GM19467 (cell line): ENCODE data around the gene TRPV6.

Experiments used
- ATAC-seq: cut with Tn5 transposase; IDR thresholded peaks from one replicate; pipeline ENCODE4 v1.9.1; 2021; ENCODE audit warnings: mild to moderate bottlenecking, moderate library complexity; ENCODE audit not compliant: unreplicated experiment

The TRPV6 gene

DNA sequence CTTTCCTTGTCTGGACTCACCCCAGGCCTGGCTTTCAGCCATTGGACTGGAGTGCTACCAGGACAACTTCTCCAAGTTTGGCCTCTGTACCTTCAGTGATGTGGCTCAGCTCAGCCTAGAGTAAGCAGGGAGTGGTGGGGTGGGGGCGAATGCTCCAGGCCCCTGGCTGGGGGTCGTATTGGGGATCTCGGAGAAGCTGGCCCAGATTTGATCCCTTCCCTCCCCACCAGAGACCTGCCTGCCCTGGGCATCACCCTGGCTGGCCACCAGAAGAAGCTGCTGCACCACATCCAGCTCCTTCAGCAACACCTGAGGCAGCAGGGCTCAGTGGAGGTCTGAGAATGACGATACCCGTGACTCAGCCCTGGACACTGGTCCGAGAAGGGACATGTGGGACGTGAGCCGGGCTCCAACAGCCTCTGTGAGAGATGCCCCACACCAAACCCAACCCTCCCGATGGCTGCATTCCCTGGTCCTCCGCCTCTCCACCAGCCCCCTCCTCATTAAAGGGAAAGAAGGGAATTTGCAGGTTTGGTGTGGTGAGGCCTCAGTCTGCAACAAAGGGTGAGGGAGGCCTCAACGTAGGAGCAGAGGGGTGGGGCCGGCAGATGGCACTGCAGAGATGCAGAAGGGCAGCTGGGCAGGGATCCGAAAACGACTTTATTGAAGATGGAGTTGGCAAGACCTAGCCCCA lies 14.8 kb downstream of the TRPV6 start:
- ATAC-seq, result no peak

DNA sequence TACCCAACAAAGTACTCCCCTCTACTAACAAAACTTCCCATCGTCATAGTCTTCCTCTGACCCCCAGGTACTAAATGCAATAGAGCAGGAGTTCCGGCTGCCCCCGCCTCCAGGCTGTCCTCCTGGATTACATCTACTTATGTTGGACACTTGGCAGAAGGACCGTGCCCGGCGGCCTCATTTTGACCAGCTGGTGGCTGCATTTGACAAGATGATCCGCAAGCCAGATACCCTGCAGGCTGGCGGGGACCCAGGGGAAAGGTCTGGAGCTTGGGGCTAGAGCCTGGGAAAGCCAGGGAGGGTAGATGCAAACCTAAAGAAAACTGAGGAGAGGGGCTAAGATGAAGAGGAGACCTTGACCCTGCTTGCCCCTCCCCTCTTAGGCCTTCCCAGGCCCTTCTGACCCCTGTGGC lies 15.4 kb downstream of the TRPV6 start:
- ATAC-seq, result no peak

GRCh38 chr7:142869434-142869833 lies 16.1 kb downstream of the TRPV6 start:
- no peak for ATAC-seq

DNA sequence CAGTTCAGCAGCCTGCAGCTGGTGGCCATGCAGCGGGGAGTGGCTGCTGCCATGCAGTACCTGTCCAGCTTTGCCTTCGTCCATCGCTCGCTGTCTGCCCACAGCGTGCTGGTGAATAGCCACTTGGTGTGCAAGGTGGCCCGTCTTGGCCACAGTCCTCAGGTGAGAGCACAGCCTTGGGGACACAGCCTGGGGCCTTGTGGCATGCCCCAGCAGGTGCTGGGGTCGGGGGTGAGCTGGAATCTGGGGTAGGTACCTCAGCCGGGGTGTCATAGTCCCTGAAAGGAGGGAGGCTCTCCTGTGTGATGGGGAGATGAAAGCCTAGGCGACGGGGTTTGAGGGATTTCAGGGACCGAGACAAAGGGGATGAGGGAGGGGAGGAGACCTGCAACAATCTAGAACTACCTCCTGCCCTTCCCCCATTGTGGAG lies 16.5 kb downstream of the TRPV6 start:
- no peak for ATAC-seq

DNA sequence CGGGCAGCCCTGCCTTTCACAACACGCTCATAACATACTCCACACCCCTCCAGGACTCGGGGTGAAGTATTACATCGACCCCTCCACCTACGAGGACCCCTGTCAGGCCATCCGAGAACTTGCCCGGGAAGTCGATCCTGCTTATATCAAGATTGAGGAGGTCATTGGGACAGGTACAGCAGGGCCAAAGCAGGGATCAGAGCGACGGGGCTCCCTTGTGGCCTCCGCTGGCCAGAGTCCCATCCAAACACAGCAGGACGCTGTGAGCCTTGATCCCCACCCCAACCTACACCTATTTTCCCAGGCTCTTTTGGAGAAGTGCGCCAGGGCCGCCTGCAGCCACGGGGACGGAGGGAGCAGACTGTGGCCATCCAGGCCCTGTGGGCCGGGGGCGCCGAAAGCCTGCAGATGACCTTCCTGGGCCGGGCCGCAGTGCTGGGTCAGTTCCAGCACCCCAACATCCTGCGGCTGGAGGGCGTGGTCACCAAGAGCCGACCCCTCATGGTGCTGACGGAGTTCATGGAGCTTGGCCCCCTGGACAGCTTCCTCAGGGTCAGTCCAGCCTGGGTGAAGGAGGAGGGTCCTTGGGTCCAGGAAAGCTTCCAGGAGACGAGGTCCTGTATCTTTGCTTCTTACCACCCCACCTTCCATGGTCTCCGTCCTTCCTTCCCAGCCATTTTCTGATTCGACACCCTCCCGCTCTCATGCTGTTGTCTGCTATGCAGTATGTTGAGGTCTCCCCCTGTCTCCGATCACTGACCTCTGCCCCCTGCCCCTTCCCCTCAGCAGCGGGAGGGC lies 17.2 kb downstream of the TRPV6 start:
- ATAC-seq, result no peak

DNA sequence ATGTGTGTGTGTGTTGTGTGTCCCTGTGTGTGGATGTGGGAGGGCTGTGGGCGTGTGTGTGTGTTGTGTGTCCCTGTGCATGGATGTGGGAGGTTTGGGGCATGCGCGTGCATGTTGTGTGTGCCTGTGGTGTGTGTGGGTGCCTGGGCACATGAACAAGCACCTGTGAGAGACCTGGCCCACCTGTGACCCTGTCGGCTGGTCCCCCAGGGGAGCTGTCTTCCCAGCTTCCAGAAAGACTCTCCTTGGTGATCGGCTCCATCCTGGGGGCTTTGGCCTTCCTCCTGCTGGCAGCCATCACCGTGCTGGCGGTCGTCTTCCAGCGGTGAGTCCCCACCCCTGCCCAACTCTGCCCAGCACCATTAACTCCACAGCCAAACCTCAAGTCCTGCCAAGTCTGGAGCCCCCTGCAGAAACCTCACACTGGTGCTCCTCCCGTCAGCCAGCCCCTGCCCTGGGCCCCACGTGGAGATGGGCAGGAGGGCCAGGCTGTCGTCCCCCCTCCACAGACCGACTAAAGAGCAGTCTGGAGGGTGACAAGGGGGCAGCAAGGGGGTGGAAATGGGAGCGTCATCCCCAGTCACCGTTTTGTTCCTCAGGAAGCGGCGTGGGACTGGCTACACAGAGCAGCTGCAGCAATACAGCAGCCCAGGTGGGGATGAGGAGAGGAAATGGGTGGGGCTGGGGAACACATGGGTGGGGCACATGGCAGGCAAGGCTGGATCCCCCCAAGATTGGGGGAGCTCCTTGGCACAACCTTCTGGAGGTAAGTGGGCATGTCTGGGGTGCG lies 18.0 kb downstream of the TRPV6 start:
- no peak for ATAC-seq

DNA sequence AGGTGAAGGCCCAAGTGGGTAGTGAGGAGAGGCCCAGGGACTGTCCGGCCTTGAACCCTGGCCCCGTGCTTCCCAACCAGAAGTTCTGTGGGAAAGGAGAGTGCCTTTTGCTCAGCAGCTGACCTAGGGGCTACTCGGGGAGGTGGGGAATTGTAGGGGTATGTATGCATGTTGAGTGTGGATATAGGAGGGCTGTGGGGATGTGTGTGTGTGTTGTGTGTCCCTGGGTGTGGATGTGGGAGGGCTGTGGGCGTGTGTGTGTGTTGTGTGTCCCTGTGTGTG lies 18.5 kb downstream of the TRPV6 start:
- ATAC-seq, result no peak

GRCh38 chr7:142866361-142867096 lies 19.0 kb downstream of the TRPV6 start:
- ATAC-seq, result no peak

DNA sequence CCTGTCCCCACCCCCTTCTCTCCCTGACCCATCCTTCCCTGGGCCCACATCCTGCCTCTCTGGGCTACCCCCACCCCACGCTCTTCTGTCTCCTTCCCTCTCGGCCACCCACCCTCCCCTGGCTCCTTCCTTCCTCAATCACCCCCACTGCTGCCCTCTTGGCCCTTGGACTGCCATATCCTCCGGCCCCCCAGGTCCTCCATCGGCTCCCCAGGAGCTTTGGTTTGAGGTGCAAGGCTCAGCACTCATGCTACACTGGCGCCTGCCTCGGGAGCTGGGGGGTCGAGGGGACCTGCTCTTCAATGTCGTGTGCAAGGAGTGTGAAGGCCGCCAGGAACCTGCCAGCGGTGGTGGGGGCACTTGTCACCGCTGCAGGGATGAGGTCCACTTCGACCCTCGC lies 19.8 kb downstream of the TRPV6 start:
- ATAC-seq, result no peak

DNA sequence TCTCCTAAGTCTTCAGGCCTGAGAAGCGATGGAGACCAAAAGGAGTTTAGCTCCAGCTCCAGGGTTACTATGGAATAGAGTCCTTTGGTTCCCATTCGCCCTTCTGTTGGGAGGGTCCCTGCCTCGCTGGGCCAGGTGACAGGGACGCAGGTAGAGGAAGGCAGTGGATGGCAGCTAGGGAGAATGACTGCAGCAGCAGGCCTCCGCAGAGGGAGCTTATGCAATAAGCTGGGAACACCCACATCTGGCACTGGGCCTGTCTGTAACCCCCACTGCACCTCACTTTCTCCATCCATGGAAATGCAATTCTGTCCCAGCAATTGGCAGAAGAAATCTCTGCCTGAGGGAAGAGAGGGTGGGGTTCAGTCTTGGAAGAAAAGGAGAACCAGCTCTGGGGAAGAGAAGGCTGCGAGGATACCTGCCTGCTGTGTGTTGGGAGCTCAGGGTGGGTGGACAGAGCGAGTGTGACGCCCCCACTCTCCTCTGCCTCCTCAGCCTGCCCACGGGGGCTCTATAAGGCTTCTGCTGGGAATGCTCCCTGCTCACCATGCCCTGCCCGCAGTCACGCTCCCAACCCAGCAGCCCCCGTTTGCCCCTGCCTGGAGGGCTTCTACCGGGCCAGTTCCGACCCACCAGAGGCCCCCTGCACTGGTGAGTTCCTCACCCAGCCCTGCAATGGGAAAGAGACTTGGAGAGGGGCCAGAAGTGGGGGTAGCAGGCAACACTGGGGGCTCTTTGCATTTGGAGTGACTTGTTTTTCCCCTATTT lies 20.4 kb downstream of the TRPV6 start:
- no peak for ATAC-seq

GRCh38 chr7:142863891-142864685 lies 21.5 kb downstream of the TRPV6 start:
- no peak for ATAC-seq

GRCh38 chr7:142862786-142863400 lies 22.7 kb downstream of the TRPV6 start:
- no peak for ATAC-seq

DNA sequence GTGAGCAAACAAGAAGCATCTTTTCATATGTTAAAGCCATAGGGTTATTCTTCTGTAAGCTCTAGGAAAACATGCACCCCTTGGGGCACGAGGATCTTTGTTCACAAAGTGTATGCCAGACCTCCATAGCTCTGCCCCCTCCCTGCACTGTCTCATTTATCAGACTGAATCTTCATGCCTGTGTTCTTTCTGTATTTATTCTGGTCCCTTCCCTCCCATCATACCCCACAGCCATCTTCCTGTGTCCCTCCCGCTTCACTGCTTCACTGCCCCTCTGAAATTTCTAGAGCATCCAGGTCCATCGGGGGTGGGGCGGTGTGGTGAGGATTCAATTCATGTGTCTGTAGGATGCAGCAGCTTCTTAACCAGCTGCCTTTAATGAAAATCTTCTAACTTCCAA lies 23.2 kb downstream of the TRPV6 start:
- no peak for ATAC-seq

- no peak for ATAC-seq
Observed at GRCh38 chr7:142860968-142861367, 24.6 kb downstream of the TRPV6 start.

GRCh38 chr7:142859829-142860228 lies 25.7 kb downstream of the TRPV6 start:
- no peak for ATAC-seq

DNA sequence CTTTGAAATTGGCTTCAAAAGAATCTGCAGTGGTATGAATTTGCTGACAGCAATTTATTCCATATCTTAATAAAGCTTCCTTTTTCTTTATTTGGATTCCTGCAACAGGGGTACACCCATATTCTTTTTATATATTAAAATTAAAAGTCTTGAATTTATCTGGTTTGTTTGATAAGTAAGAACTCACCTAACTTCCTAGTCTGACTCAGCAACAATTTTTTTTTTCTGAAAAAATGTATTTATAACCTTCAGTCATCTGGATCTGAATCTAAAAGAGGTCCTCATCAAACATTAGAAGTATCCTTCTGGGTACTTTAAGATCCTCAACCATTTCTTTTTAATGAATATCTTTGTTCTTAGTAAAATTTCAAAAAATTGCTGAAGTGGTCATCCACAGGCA lies 26.1 kb downstream of the TRPV6 start:
- ATAC-seq, result no peak

DNA sequence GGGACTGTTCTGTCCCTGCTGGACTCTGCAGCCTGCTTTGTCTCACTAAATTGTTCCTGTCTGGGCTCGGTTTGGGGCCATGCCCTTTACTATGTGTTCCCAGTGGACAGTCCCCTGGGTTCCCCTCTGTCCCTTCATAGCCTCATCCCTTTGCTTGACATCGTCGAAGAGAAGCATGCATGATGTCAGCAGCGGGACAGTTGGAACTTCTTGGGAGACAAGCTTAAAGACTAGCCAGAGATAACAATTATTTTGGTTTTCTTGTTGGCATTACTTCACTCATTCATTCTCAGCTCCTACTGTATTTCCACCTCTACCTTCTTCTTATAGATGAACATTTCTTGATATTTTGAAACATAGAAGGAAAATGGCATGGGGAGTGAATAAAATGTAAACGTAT lies 27.9 kb downstream of the TRPV6 start:
- no peak for ATAC-seq

DNA sequence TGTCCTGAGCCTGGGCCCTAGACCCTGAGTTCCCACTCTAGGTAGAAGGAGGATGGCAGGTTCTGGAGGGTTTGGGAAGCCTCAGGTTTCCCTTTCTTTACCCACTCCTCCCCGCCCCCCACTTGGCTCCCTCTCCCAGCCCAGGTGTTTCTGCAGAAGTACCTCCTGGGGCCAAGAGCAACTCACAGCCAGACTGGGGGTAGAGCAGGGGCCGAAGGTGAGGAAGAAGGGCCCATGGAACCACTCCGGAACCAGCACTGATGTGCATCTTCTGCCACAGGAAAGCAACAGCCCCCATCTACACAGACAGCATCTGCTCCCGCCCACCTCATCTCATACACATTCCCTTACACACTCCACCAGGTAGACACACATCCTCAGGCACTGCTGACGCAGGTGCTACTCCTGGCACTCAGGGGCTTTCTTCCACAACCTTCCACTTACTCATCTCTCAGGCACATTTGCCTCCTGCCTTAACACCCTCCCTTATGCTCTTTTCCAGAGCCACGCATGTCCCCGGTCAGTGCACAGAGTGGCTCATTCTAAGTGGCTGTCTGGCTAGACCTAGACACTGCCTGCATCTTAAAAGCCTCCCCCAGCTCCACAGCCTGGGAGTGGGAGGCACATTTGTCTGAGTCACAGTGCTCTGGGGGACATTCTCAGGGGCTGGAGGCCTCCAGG lies 28.8 kb downstream of the TRPV6 start:
- ATAC-seq, result no peak
